Heart right ventricle (tissue), 16 donors: Measurements from ENCODE around the gene ACSF3. TPM values are rescaled to one million over a fixed set of nuclear protein-coding genes. Genes with fewer than 3 reads are reported as not detected.

Experiments used
- ATAC-seq, 8 donors: fragments of 200-7000 bp; cut with Tn5 transposase; one replicate each; pipeline ENCODE4 v1.9.1; 2020; ENCODE audit warnings: mild to moderate bottlenecking in 8 of 8, moderate library complexity in 8 of 8, moderate number of reproducible peaks in 1 of 8
- DNase-seq, 2 donors: peaks; one replicate each; pipeline ENCODE4 v3.0.0-alpha.2; 2020
- H3K27ac ChIP-seq, 10 donors: fragments of 200-600 bp; sonication (generic) in 2 of 10; one replicate each; pipeline versions ENCODE4 v1.5.0 to v1.8.0; 2020 to 2022; ENCODE audit warnings: mild to moderate bottlenecking in 3 of 10
- H3K27me3 ChIP-seq, 7 donors: fragments of 200-600 bp; one replicate each; pipeline ENCODE4 v1.8.0; 2021 to 2022; ENCODE audit warnings: mild to moderate bottlenecking in 2 of 7
- H3K36me3 ChIP-seq, 9 donors: fragments of 200-600 bp; sonication (generic) in 1 of 9; one replicate each; pipeline versions ENCODE4 v1.5.0 to v1.8.0; 2020 to 2022; ENCODE audit warnings: mild to moderate bottlenecking in 2 of 9
- H3K4me1 ChIP-seq, 9 donors: fragments of 200-600 bp; sonication (generic) in 1 of 9; one replicate each; pipeline versions ENCODE4 v1.5.0 to v1.8.0; 2020 to 2022; ENCODE audit warnings: mild to moderate bottlenecking in 4 of 9
- H3K4me3 ChIP-seq, 10 donors: fragments of 200-600 bp; sonication (generic) in 2 of 10; one replicate each; pipeline versions ENCODE4 v1.5.0 to v1.8.0; 2020 to 2022; ENCODE audit warnings: mild to moderate bottlenecking in 7 of 10, moderate library complexity in 2 of 10
- H3K9me3 ChIP-seq, 11 donors: fragments of 200-600 bp in 10 of 11; sonication (generic) in 2 of 11; one replicate each; pipeline versions ENCODE4 v1.5.0 to v1.8.0; 2013 to 2022; ENCODE audit warnings: mild to moderate bottlenecking in 2 of 11, control low read depth in 1 of 11, moderate library complexity in 1 of 11
- WGBS, 2 donors: extraction: QIAGEN DNeasy Blood & Tissue Kit; methylation state at CpG; one replicate each; pipeline ENCODE4 v1.1.7; 2013; ENCODE audit warnings: inconsistent platforms in 1 of 2; 5-methylcytosine and 5-hydroxymethylcytosine counted together
- intact Hi-C, 10 donors: fragments of 100-400 bp; cut with DNase I; formaldehyde crosslinking; loops; one replicate each; pipeline versions ENCODE4 v1.11.1 to v1.14.2; 2022
- polyA plus RNA-seq, 2 donors: library from polyadenylated mRNA; stranded (reverse); fragments of 200-250 nt; gene quantifications; one replicate each; pipeline ENCODE4 v1.2.3, GENCODE V29; 2013
- total RNA-seq, 10 donors: library from RNA; stranded (reverse); fragmentation: NEBNext Ultra II Directional in 3 of 10; extraction: Animal tissue kit (Norgen Biotek cat#: 25700) in 3 of 10; gene quantifications; one replicate each; pipeline versions ENCODE4 v1.2.1 to v1.2.4, GENCODE V29; 2021 to 2023
- TF ChIP-seq, protein P1 (sequence below), 9 donors: fragments of 200-600 bp; sonication (generic) in 2 of 9; IDR thresholded peaks; one replicate each; pipeline versions ENCODE4 v1.5.0 to v1.8.0; 2021 to 2022; ENCODE audit warnings: antibody characterized with exemption in 9 of 9, mild to moderate bottlenecking in 5 of 9, moderate library complexity in 1 of 9
- donor health status: Arrhythmogenic right ventricular cardiomyopathy.
- donor health status: ischemic (EF 13 %, LVEDD 7.1; RV severe dilation, severe dysfunction).
- donor health status: healthy with polysubstance abuse.
- donor health status: DM: no; HTN: yes; CAD: no.
- donor health status: DM: no; HTN: no; CAD: no.
- donor health status: ischemic (EF 25% LVEDD 6.9; RV normal size, moderate dysfunction).
- donor health status: ischemic (EF 25% LVEDD 5.7; RV mildly dilated, moderate dysfunction).
- donor health status: healthy.
- donor health status: DM: yes; HTN: yes; CAD: no.
- donor health status: Ischemic cardiomyopathy.
- donor health status: ischemic (EF 35%, LVEDD 5.7; RV mildly dilated, moderate dysfunction).
- donor health status: nonischemic (EF 11% LVEDD 7.7; RV severe dilation, severe dysfunction).
- donor health status: DM: yes; HTN: yes; CAD: no.
- donor health status: PGD.
- donor health status: ischemic (EF 29% LVEDD 5.4; RV normal size, mild dysfunction).
- donor health status: nonischemic (EF 23%, LVEDD 6.1; RV moderate dilation, normal function).

ACSF3 gene
- total and polyA plus RNA-seq, 12 donors: 11.0 to 36.9 (median 17.8) TPM

DNA sequence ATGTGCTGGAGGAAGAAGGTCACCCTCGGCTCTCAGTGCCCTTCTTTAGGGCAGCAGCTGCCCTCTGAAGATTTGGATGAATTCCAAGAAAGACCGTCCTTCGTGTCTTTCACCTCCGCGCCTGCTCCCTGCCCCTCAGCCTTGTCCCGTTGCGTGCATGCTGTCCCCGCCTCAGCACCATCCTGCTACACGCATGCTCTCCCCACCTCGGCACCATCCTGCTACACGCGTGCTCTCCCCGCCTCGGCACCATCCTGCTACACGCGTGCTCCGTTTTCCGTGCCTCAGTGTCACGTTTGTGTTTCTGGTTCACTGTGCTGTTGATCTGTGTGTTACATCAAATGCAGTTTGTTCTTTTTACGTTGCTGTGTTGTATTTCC lies 13.5 kb downstream of the ACSF3 start:
- TF ChIP-seq, protein P1, sequence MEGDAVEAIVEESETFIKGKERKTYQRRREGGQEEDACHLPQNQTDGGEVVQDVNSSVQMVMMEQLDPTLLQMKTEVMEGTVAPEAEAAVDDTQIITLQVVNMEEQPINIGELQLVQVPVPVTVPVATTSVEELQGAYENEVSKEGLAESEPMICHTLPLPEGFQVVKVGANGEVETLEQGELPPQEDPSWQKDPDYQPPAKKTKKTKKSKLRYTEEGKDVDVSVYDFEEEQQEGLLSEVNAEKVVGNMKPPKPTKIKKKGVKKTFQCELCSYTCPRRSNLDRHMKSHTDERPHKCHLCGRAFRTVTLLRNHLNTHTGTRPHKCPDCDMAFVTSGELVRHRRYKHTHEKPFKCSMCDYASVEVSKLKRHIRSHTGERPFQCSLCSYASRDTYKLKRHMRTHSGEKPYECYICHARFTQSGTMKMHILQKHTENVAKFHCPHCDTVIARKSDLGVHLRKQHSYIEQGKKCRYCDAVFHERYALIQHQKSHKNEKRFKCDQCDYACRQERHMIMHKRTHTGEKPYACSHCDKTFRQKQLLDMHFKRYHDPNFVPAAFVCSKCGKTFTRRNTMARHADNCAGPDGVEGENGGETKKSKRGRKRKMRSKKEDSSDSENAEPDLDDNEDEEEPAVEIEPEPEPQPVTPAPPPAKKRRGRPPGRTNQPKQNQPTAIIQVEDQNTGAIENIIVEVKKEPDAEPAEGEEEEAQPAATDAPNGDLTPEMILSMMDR (IDR thresholded peaks at IDR 0.05): no peak
- 90 to 92% methylated on average over 20 of the region's 20 CpGs for WGBS, 2 donors
- peaks cover 0 to 90% (median 38%) of the 10 kb centered on the region in 9 donors for H3K36me3 ChIP-seq
- no peak overlapping the region for H3K27ac ChIP-seq
- H3K27me3 ChIP-seq: no peaks in the 10 kb centered on the region
- ATAC-seq: no peak
- H3K4me3 ChIP-seq: no peak overlapping the region
- intact Hi-C loops: no loop called here
- no peak for DNase-seq
- no peaks in the 10 kb centered on the region for H3K4me1 ChIP-seq
- H3K9me3 ChIP-seq: no peaks in the 10 kb centered on the region

DNA sequence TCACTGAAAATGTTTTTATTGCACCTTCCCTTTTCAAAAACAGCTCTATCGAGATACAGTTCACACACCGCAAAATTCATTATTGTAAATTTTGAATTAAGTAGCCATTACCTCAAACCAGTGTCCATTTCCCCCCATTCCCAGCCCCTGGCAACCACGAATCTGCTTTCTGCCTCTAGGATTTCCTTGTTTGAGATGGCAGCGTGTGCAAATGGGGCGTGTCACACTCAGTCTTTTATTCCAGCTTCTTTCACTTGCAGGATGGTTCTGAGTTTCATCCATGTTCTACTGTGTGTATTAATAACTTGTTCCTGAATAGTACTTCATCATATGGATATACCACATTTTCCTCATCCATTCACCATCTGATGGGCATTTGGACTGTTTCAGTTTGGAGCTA lies 14.8 kb downstream of the ACSF3 start:
- H3K36me3 ChIP-seq: peaks cover 3 to 90% (median 37%) of the 10 kb centered on the region in 9 donors
- no peak for ATAC-seq
- H3K4me1 ChIP-seq: no peaks in the 10 kb centered on the region
- no peak overlapping the region for H3K27ac ChIP-seq
- TF ChIP-seq, protein P1 (IDR thresholded peaks at IDR 0.05): no peak
- 94 to 96% methylated on average over 5 of the region's 5 CpGs for WGBS, 2 donors
- H3K4me3 ChIP-seq: no peak overlapping the region
- H3K27me3 ChIP-seq: no peaks in the 10 kb centered on the region
- intact Hi-C loops: no loop called here
- no peaks in the 10 kb centered on the region for H3K9me3 ChIP-seq
- DNase-seq: no peak

DNA sequence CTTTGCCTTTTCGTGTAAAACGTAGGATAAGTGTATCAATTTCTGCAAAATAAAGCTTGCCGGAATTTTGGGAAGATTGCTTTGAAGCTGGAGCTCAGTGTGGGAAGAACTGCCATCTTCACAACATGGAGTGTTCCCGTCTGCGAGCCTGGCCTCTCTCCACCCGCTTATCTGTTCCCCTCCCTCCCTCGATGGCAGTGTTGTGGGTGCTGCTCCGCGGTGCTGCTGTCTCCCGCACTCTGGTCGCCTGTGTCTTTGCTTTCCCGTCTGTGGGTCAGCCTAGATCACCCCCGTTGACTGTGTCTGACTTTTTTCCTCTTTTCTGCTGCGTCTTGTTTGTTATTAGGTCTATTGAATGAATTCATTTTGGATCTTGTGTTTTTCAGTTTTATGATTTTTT lies 17.0 kb downstream of the ACSF3 start:
- H3K4me3 ChIP-seq: no peak overlapping the region
- ATAC-seq (no peak), DNase-seq (no peak)
- H3K9me3 ChIP-seq: no peaks in the 10 kb centered on the region
- TF ChIP-seq, protein P1 (IDR thresholded peaks at IDR 0.05): no peak
- 88% methylated on average over 14 of the region's 14 CpGs for WGBS, 2 donors
- no peaks in the 10 kb centered on the region for H3K27me3 ChIP-seq
- H3K4me1 ChIP-seq: peaks cover 0 to 21% (median 0%) of the 10 kb centered on the region in 9 donors
- peaks cover 0 to 88% (median 39%) of the 10 kb centered on the region in 9 donors for H3K36me3 ChIP-seq
- intact Hi-C loops: no loop called here
- H3K27ac ChIP-seq: no peak overlapping the region

DNA sequence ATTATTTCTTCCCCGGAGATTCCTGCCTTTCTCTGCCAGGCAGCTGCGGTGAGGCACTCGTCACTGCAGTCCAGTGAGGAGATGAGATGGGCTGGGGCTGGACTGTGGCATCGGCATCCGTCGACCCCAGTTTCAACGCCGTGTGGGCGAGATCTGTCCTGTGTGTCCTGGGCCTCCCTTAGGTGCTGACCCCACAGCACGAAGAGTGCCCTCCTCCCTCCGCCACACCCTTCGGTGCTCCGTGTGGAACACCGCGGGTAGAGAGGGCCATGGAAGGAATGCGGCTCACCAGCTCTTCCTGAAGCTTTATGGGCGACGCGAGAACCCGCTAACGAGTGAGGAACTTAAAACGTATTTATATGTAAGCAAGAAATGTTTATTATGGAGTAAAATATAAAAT lies 17.6 kb downstream of the ACSF3 start:
- ATAC-seq: no peak
- no peaks in the 10 kb centered on the region for H3K27me3 ChIP-seq
- H3K9me3 ChIP-seq: no peaks in the 10 kb centered on the region
- TF ChIP-seq, protein P1 (IDR thresholded peaks at IDR 0.05): no peak
- WGBS, 2 donors: 94 to 95% methylated on average over 22 of the region's 22 CpGs
- peaks cover 0 to 88% (median 39%) of the 10 kb centered on the region in 9 donors for H3K36me3 ChIP-seq
- intact Hi-C loops: no loop called here
- DNase-seq: no peak
- no peak overlapping the region for H3K27ac ChIP-seq
- no peak overlapping the region for H3K4me3 ChIP-seq
- H3K4me1 ChIP-seq: peaks cover 0 to 28% (median 0%) of the 10 kb centered on the region in 9 donors
